ENCODE results near the gene RNF44.

DNA sequence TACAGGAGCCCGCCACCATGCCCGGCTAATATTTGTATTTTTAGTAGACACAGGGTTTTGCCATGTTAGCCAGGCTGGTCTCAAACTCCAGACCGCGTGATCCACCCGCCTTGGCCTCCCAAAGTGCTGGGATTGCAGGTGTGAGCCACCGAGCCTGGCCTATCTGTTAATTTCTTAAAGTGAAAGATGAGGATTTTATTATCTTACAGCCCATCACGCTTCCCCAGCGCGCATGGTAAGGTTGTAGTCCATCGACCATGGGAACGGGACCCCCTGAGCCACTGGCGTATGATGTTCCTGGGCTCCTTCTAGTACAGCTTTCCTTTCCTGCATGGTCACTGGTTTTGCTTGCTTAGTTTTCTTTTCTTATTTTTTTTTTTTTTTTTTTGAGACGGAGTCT is 20.6 kb upstream of the RNF44 start:
- TF ChIP-seq CTCF (IDR thresholded peaks at IDR 0.05; ENCODE audit: insufficient read depth, low read length) = no peak
- TF ChIP-seq, protein P1, sequence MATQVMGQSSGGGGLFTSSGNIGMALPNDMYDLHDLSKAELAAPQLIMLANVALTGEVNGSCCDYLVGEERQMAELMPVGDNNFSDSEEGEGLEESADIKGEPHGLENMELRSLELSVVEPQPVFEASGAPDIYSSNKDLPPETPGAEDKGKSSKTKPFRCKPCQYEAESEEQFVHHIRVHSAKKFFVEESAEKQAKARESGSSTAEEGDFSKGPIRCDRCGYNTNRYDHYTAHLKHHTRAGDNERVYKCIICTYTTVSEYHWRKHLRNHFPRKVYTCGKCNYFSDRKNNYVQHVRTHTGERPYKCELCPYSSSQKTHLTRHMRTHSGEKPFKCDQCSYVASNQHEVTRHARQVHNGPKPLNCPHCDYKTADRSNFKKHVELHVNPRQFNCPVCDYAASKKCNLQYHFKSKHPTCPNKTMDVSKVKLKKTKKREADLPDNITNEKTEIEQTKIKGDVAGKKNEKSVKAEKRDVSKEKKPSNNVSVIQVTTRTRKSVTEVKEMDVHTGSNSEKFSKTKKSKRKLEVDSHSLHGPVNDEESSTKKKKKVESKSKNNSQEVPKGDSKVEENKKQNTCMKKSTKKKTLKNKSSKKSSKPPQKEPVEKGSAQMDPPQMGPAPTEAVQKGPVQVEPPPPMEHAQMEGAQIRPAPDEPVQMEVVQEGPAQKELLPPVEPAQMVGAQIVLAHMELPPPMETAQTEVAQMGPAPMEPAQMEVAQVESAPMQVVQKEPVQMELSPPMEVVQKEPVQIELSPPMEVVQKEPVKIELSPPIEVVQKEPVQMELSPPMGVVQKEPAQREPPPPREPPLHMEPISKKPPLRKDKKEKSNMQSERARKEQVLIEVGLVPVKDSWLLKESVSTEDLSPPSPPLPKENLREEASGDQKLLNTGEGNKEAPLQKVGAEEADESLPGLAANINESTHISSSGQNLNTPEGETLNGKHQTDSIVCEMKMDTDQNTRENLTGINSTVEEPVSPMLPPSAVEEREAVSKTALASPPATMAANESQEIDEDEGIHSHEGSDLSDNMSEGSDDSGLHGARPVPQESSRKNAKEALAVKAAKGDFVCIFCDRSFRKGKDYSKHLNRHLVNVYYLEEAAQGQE (IDR thresholded peaks at IDR 0.05; ENCODE audit: insufficient replicate concordance, low read depth) = no peak
- no peak for TF ChIP-seq POLR2AphosphoS5 (IDR thresholded peaks at IDR 0.05; ENCODE audit: low read depth)
- no peak for TF ChIP-seq GABPA (IDR thresholded peaks at IDR 0.05; ENCODE audit: low read depth)
